HepG2 (cell line): ENCODE data around the gene SIAH1. TPM values are rescaled to one million over a fixed set of nuclear protein-coding genes. Genes with fewer than 3 reads are reported as not detected.

ENCODE experiments used
- ATF7 ChIP-seq, 2 experiments: fragments of 450-650 bp in 1 of 2; sonication (generic) in 1 of 2; formaldehyde crosslinking in 1 of 2; IDR thresholded peaks; 2 replicates each; pipeline versions ENCODE4 v1.4.0 to v1.6.1; 2016 to 2020; ENCODE audit warnings: antibody characterized with exemption in 1 of 2, mild to moderate bottlenecking in 1 of 2, missing genetic modification reagents in 1 of 2
- BCL6 ChIP-seq: IDR thresholded peaks from 2 replicates; pipeline ENCODE4 v1.6.1; 2016; ENCODE audit warnings: missing genetic modification reagents, missing compliant biosample characterization
- CBFB ChIP-seq: sonication (generic); formaldehyde crosslinking; IDR thresholded peaks from 2 replicates; pipeline ENCODE4 v1.4.0; 2020; ENCODE audit warnings: missing genetic modification reagents
- CBX5 ChIP-seq: sonication (generic); formaldehyde crosslinking; IDR thresholded peaks from 2 replicates; pipeline ENCODE4 v1.4.0; 2020; ENCODE audit warnings: missing genetic modification reagents, borderline replicate concordance
- CCAR2 ChIP-seq: fragments of 200-400 bp; formaldehyde crosslinking; optimal IDR thresholded peaks from 2 replicates; pipeline ENCODE3; 2018; ENCODE audit warnings: low read depth, mild to moderate bottlenecking, low read length, moderate library complexity
- DNMT1 ChIP-seq: sonication (generic); formaldehyde crosslinking; IDR thresholded peaks from 2 replicates; pipeline ENCODE4 v1.5.1; 2020; ENCODE audit warnings: mild to moderate bottlenecking, missing genetic modification reagents
- FOSL2 ChIP-seq: sonication (generic); formaldehyde crosslinking; IDR thresholded peaks from 2 replicates; pipeline ENCODE4 v1.4.0; 2020; ENCODE audit warnings: missing genetic modification reagents
- HNF4A ChIP-seq: sonication (generic); formaldehyde crosslinking; IDR thresholded peaks from 2 replicates; pipeline ENCODE4 v1.4.0; 2020; ENCODE audit warnings: missing genetic modification reagents
- ISX ChIP-seq: sonication (generic); formaldehyde crosslinking; conservative IDR thresholded peaks from 2 replicates; pipeline ENCODE4 v1.5.0; 2020; ENCODE audit warnings: missing genetic modification reagents
- PHF5A ChIP-seq: IDR thresholded peaks from one replicate; pipeline ENCODE4 v1.6.1; 2018; ENCODE audit warnings: low read depth, missing genetic modification reagents; ENCODE audit not compliant: unreplicated experiment
- PRPF4 ChIP-seq: fragments of 200-400 bp; formaldehyde crosslinking; IDR thresholded peaks from 2 replicates; pipeline ENCODE4 v1.6.1; 2016; ENCODE audit warnings: low read length, low read depth; ENCODE audit not compliant: poor library complexity, severe bottlenecking
- RFXANK ChIP-seq: IDR thresholded peaks from 2 replicates; pipeline ENCODE4 v1.6.1; 2016
- SALL1 ChIP-seq: sonication (generic); formaldehyde crosslinking; IDR thresholded peaks from 2 replicates; pipeline ENCODE4 v1.8.0; 2022; ENCODE audit warnings: mild to moderate bottlenecking, missing genetic modification reagents
- SOX13 ChIP-seq, 3 experiments: fragments of 450-650 bp in 1 of 3; sonication (generic) in 1 of 3; formaldehyde crosslinking in 1 of 3; IDR thresholded peaks in 2 of 3; conservative IDR thresholded peaks in 1 of 3; 2 replicates each; pipeline versions ENCODE4 v1.5.0 to v1.6.1; 2016 to 2020; ENCODE audit warnings: antibody characterized with exemption in 1 of 3, mild to moderate bottlenecking in 1 of 3, missing compliant biosample characterization in 1 of 3, missing genetic modification reagents in 1 of 3, moderate library complexity in 1 of 3
- TAF1 ChIP-seq: sonication (generic); formaldehyde crosslinking; IDR thresholded peaks from 2 replicates; pipeline ENCODE4 v1.4.0; 2020; ENCODE audit warnings: missing genetic modification reagents
- TBL1XR1 ChIP-seq: fragments of 150-350 bp; IDR thresholded peaks from 2 replicates; pipeline ENCODE4 v1.6.1; 2014; ENCODE audit warnings: borderline replicate concordance, low read length; ENCODE audit not compliant: partially characterized antibody
- THRA ChIP-seq: sonication (generic); formaldehyde crosslinking; IDR thresholded peaks from 2 replicates; pipeline ENCODE4 v1.4.0; 2020; ENCODE audit warnings: missing genetic modification reagents, borderline replicate concordance
- TIGD3 ChIP-seq: sonication (generic); formaldehyde crosslinking; IDR thresholded peaks from 2 replicates; pipeline ENCODE4 v1.5.1; 2020; ENCODE audit warnings: mild to moderate bottlenecking, missing genetic modification reagents, borderline replicate concordance
- ZBTB8A ChIP-seq: sonication (generic); formaldehyde crosslinking; IDR thresholded peaks from 2 replicates; pipeline ENCODE4 v1.4.0; 2020; ENCODE audit warnings: mild to moderate bottlenecking, low read depth, missing genetic modification reagents, borderline replicate concordance
- ZFP62 ChIP-seq: sonication (generic); formaldehyde crosslinking; IDR thresholded peaks from 2 replicates; pipeline ENCODE4 v1.4.0; 2020; ENCODE audit warnings: missing genetic modification reagents
- ZNF207 ChIP-seq: fragments of 450-650 bp; IDR thresholded peaks from 2 replicates; pipeline ENCODE4 v1.6.1; 2016; ENCODE audit warnings: antibody characterized with exemption, borderline replicate concordance
- ZNF501 ChIP-seq: sonication (generic); formaldehyde crosslinking; IDR thresholded peaks from 2 replicates; pipeline ENCODE4 v1.5.1; 2020; ENCODE audit warnings: mild to moderate bottlenecking, moderate library complexity, missing genetic modification reagents
- ZNF589 ChIP-seq: sonication (generic); formaldehyde crosslinking; conservative IDR thresholded peaks from 2 replicates; pipeline ENCODE4 v1.8.0; 2022; ENCODE audit warnings: mild to moderate bottlenecking, moderate library complexity, missing genetic modification reagents
- ZNF761 ChIP-seq: sonication (generic); formaldehyde crosslinking; conservative IDR thresholded peaks from 2 replicates; pipeline ENCODE4 v1.4.0; 2020; ENCODE audit warnings: mild to moderate bottlenecking, missing genetic modification reagents
- polyA plus RNA-seq, 8 experiments: library from polyadenylated mRNA; depleted of rRNA in 3 of 8; stranded (reverse) in 7 of 8; unstranded in 1 of 8; fragments of >200 nt; fragmentation: Illumina TruSeq in 4 of 8; extraction: Trizol in 4 of 8; gene quantifications; 2 replicates each; pipeline versions ENCODE4 v1.2.1 to v1.2.3, GENCODE V29; 2011 to 2016; ENCODE audit warnings: low read depth in 4 of 8, missing spikeins in 1 of 8, mixed read lengths in 1 of 8; ENCODE audit not compliant: insufficient read depth in 1 of 8
- total RNA-seq, 5 experiments: library from RNA; depleted of rRNA; stranded (reverse); fragments of >200 nt; fragmentation: Illumina TruSeq; extraction: Trizol; gene quantifications; 2 replicates each; pipeline ENCODE4 v1.2.3, GENCODE V29; 2016; ENCODE audit warnings: low read depth in 1 of 5

Gene SIAH1
- total and polyA plus RNA-seq, 2 of the 13 experiments (the other 11 are each of a cell fraction or from before 2014, with no cell fraction given), result 16.0 to 28.6 TPM

GRCh38 chr16:48409839-48410632 is 24.8 kb upstream of the SIAH1 start (continued):
- TF ChIP-seq ZNF501 (peak; percentile 78), THRA (CRISPR knock-in tag) (peak; percentile 82; the same call in 1 of the 2 replicates), ZBTB8A (CRISPR knock-in tag) (no peak), ZNF761 (CRISPR knock-in tag) (0 out of 2 replicates have a peak, but pooled peaks have one; percentile 53), ZNF207 (no peak), SOX13 (IDR thresholded peaks at IDR 0.05) (no peak), SOX13 (CRISPR knock-in tag; conservative IDR thresholded peaks at IDR 0.05 in 1 of 2, IDR thresholded peaks at IDR 0.05 in 1 of 2) (peak in 1 of 2 experiments; percentile 59; a peak in 1 of 4 replicates), HNF4A (CRISPR knock-in tag) (peak; percentile 92), PHF5A (CRISPR knock-in tag) (no peak), SALL1 (peak; percentile 98), ZNF589 (peak; percentile 56; the same call in 1 of the 2 replicates), CBX5 (CRISPR knock-in tag) (peak; percentile 98), RFXANK (no peak; the same call in 1 of the 2 replicates), BCL6 (CRISPR knock-in tag) (peak; percentile 59), TAF1 (peak; percentile 23; the same call in 1 of the 2 replicates), TBL1XR1 (peak; percentile 85), CCAR2 (no peak), ATF7 (IDR thresholded peaks at IDR 0.05) (0 out of 2 replicates have a peak, but pooled peaks have one; percentile 22), ATF7 (CRISPR knock-in tag; IDR thresholded peaks at IDR 0.05) (0 out of 2 replicates have a peak, but pooled peaks have one; percentile 56), PRPF4 (no peak), TIGD3 (no peak), DNMT1 (no peak), ISX (CRISPR knock-in tag) (no peak), CBFB (CRISPR knock-in tag) (0 out of 2 replicates have a peak, but pooled peaks have one; percentile 69), FOSL2 (peak; percentile 100), ZFP62 (CRISPR knock-in tag) (no peak)
